ENCODE data around the gene FAM83F.
"Not testable (repeated sequence)": the region's sequence is repeated elsewhere in the genome, so short reads cannot be mapped to it uniquely, and the experiment has no call there.

FAM83F gene

GRCh38 chr22:39984006-39984405 lies 10.7 kb upstream of the FAM83F start:
- Histone ChIP-seq H3K4me2 (peak overlapping the region in 7 of 11 experiments; percentile 5 to 55 (median 30); a peak in 9 of 22 replicates), H3K36me3 (no peaks in the 10 kb centered on the region), H3K9me3 (replicated peaks in 1 of 11) (no peaks in the 10 kb centered on the region), H3K27me3 (no peaks in the 10 kb centered on the region), H3K4me3 (no peak overlapping the region), H3K27ac (no peak overlapping the region), H4K20me1 (no peaks in the 10 kb centered on the region), H3K9ac (no peak overlapping the region), H3K4me1 (peaks cover 0 to 18% (median 13%) of the 10 kb centered on the region in 10 experiments; a peak in 14 of 20 replicates)
- no peak for TF ChIP-seq Cebpa-rat (IDR thresholded peaks at IDR 0.05)

- H3K9me3 ChIP-seq (replicated peaks in 1 of 11): no peaks in the 10 kb centered on the region
- no peak overlapping the region for H3K9ac ChIP-seq
- no peaks in the 10 kb centered on the region for H3K27me3 ChIP-seq
- H3K36me3 ChIP-seq: no peaks in the 10 kb centered on the region
- TF ChIP-seq Cebpa-rat (IDR thresholded peaks at IDR 0.05): no peak
- no peak overlapping the region for H3K27ac ChIP-seq
- peaks cover 0 to 24% (median 16%) of the 10 kb centered on the region in 10 experiments; a peak in 14 of 20 replicates for H3K4me1 ChIP-seq
- H4K20me1 ChIP-seq: no peaks in the 10 kb centered on the region
- no peak overlapping the region for H3K4me3 ChIP-seq
- H3K4me2 ChIP-seq: peak overlapping the region in 9 of 11 experiments; percentile 5 to 55 (median 30); a peak in 10 of 22 replicates
Measured at GRCh38 chr22:39984746-39985145, 10.0 kb upstream of the FAM83F start.

GRCh38 chr22:39985383-39986035 lies 9.2 kb upstream of the FAM83F start:
- no peak overlapping the region for H3K4me3 ChIP-seq
- H3K36me3 ChIP-seq: no peaks in the 10 kb centered on the region
- H3K9me3 ChIP-seq (replicated peaks in 1 of 11): no peaks in the 10 kb centered on the region
- no peak for TF ChIP-seq Cebpa-rat (IDR thresholded peaks at IDR 0.05)
- no peak overlapping the region for H3K27ac ChIP-seq
- no peaks in the 10 kb centered on the region for H4K20me1 ChIP-seq
- H3K27me3 ChIP-seq: no peaks in the 10 kb centered on the region
- H3K4me1 ChIP-seq: peaks cover 0 to 28% (median 17%) of the 10 kb centered on the region in 10 experiments; a peak in 14 of 20 replicates
- no peak overlapping the region for H3K9ac ChIP-seq
- H3K4me2 ChIP-seq: peak overlapping the region in 9 of 11 experiments; percentile 4 to 55 (median 24); a peak in 9 of 22 replicates

- no peaks in the 10 kb centered on the region for H3K9me3 ChIP-seq (replicated peaks in 1 of 11)
- H3K27me3 ChIP-seq: peaks cover 0 to 6% (median 3%) of the 10 kb centered on the region in 11 experiments; a peak in 12 of 22 replicates
- TF ChIP-seq Cebpa-rat (IDR thresholded peaks at IDR 0.05): no peak
- no peaks in the 10 kb centered on the region for H4K20me1 ChIP-seq
- no peak overlapping the region for H3K4me2 ChIP-seq
- no peak overlapping the region for H3K9ac ChIP-seq
- no peak overlapping the region for H3K4me3 ChIP-seq
- H3K36me3 ChIP-seq: no peaks in the 10 kb centered on the region
- H3K4me1 ChIP-seq: peaks cover 0 to 28% (median 17%) of the 10 kb centered on the region in 10 experiments; a peak in 14 of 20 replicates
- no peak overlapping the region for H3K27ac ChIP-seq
Measured at GRCh38 chr22:39988386-39989114, 6.2 kb upstream of the FAM83F start.

GRCh38 chr22:39989633-39990032 lies 5.1 kb upstream of the FAM83F start:
- no peak for TF ChIP-seq Cebpa-rat (IDR thresholded peaks at IDR 0.05)
- H3K27ac ChIP-seq: no peak overlapping the region
- H3K36me3 ChIP-seq: no peaks in the 10 kb centered on the region
- no peaks in the 10 kb centered on the region for H4K20me1 ChIP-seq
- H3K27me3 ChIP-seq: peaks cover 9 to 17% (median 14%) of the 10 kb centered on the region in 11 experiments
- no peak overlapping the region for H3K4me3 ChIP-seq
- no peaks in the 10 kb centered on the region for H3K9me3 ChIP-seq (replicated peaks in 1 of 11)
- peak overlapping the region in 5 of 11 experiments; percentile 1 to 31 (median 24); a peak in 6 of 22 replicates for H3K4me2 ChIP-seq
- H3K4me1 ChIP-seq: peaks cover 0 to 28% (median 17%) of the 10 kb centered on the region in 10 experiments; a peak in 15 of 20 replicates
- no peak overlapping the region for H3K9ac ChIP-seq

GRCh38 chr22:39990686-39991085 lies 4.1 kb upstream of the FAM83F start:
- H3K4me1 ChIP-seq: peaks cover 0 to 21% (median 8%) of the 10 kb centered on the region in 10 experiments; a peak in 10 of 20 replicates
- no peak overlapping the region for H3K4me3 ChIP-seq
- no peak overlapping the region for H3K9ac ChIP-seq
- no peak overlapping the region for H3K4me2 ChIP-seq
- H3K9me3 ChIP-seq (replicated peaks in 1 of 11): peaks cover 0 to 6% (median 0%) of the 10 kb centered on the region in 11 experiments; a peak in 1 of 22 replicates
- no peaks in the 10 kb centered on the region for H4K20me1 ChIP-seq
- TF ChIP-seq Cebpa-rat (IDR thresholded peaks at IDR 0.05): no peak
- H3K27me3 ChIP-seq: peaks cover 19 to 27% (median 24%) of the 10 kb centered on the region in 11 experiments
- H3K36me3 ChIP-seq: no peaks in the 10 kb centered on the region
- no peak overlapping the region for H3K27ac ChIP-seq

GRCh38 chr22:39991159-39991860 lies 3.4 kb upstream of the FAM83F start:
- H3K4me2 ChIP-seq: no peak overlapping the region
- no peak overlapping the region for H3K9ac ChIP-seq
- no peaks in the 10 kb centered on the region for H4K20me1 ChIP-seq
- H3K4me3 ChIP-seq: no peak overlapping the region
- peaks cover 20 to 32% (median 26%) of the 10 kb centered on the region in 11 experiments for H3K27me3 ChIP-seq
- TF ChIP-seq Cebpa-rat (IDR thresholded peaks at IDR 0.05): no peak
- peaks cover 0 to 20% (median 7%) of the 10 kb centered on the region in 10 experiments; a peak in 10 of 20 replicates for H3K4me1 ChIP-seq
- H3K9me3 ChIP-seq (replicated peaks in 1 of 11): peaks cover 0 to 6% (median 0%) of the 10 kb centered on the region in 11 experiments; a peak in 1 of 22 replicates
- no peak overlapping the region for H3K27ac ChIP-seq
- no peaks in the 10 kb centered on the region for H3K36me3 ChIP-seq

GRCh38 chr22:39992088-39992826 lies 2.5 kb upstream of the FAM83F start:
- Histone ChIP-seq H3K4me2 (no peak overlapping the region), H3K4me1 (peaks cover 0 to 20% (median 7%) of the 10 kb centered on the region in 10 experiments; a peak in 10 of 20 replicates), H3K9me3 (replicated peaks in 1 of 11) (peaks cover 0 to 6% (median 0%) of the 10 kb centered on the region in 11 experiments; a peak in 1 of 22 replicates), H3K9ac (no peak overlapping the region), H4K20me1 (no peaks in the 10 kb centered on the region), H3K36me3 (no peaks in the 10 kb centered on the region), H3K4me3 (no peak overlapping the region), H3K27me3 (peaks cover 20 to 32% (median 26%) of the 10 kb centered on the region in 11 experiments), H3K27ac (no peak overlapping the region)
- no peak for TF ChIP-seq Cebpa-rat (IDR thresholded peaks at IDR 0.05)

- H3K9me3 ChIP-seq (replicated peaks in 1 of 11); H3K9ac ChIP-seq; H4K20me1 ChIP-seq; H3K4me3 ChIP-seq; H3K27ac ChIP-seq; H3K4me2 ChIP-seq; H3K36me3 ChIP-seq: not testable (repeated sequence)
- Histone ChIP-seq H3K4me1 (peaks cover 0 to 20% (median 8%) of the 10 kb centered on the region in 10 experiments; a peak in 10 of 20 replicates), H3K27me3 (peaks cover 20 to 32% (median 26%) of the 10 kb centered on the region in 11 experiments)
Measured at GRCh38 chr22:39992894-39993293, 1.9 kb upstream of the FAM83F start.
